ENCODE results near the gene TRIM32. TPM values are rescaled to one million over a fixed set of nuclear protein-coding genes. Genes with fewer than 3 reads are reported as not detected.

TRIM32 gene
- total RNA-seq, 1 donor from 2014 or later: 26.4 TPM

GRCh38 chr9:116721944-116722343 is 34.8 kb downstream of the TRIM32 start:
- H3K36me3 ChIP-seq (ENCODE audit: control insufficient read depth, insufficient read depth, low read length): no peaks in the 10 kb centered on the region
- H3K27me3 ChIP-seq (ENCODE audit: control insufficient read depth, insufficient read depth, low read length): no peaks in the 10 kb centered on the region
- no peak for DNase-seq (ENCODE audit: low read depth)
- TF ChIP-seq CTCF (IDR thresholded peaks at IDR 0.05; ENCODE audit: insufficient read depth, low read length, poor library complexity, severe bottlenecking): no peak
- no peak overlapping the region for H3K4me3 ChIP-seq (ENCODE audit: low read depth, low read length)

GRCh38 chr9:116724123-116724522 is 37.0 kb downstream of the TRIM32 start:
- DNase-seq (ENCODE audit: low read depth): no peak
- no peak for TF ChIP-seq CTCF (IDR thresholded peaks at IDR 0.05; ENCODE audit: insufficient read depth, low read length, poor library complexity, severe bottlenecking)
- Histone ChIP-seq H3K36me3 (ENCODE audit: control insufficient read depth, insufficient read depth, low read length) (no peaks in the 10 kb centered on the region), H3K27me3 (ENCODE audit: control insufficient read depth, insufficient read depth, low read length) (no peaks in the 10 kb centered on the region), H3K4me3 (ENCODE audit: low read depth, low read length) (no peak overlapping the region)

- no peak for TF ChIP-seq CTCF (IDR thresholded peaks at IDR 0.05; ENCODE audit: insufficient read depth, low read length, poor library complexity, severe bottlenecking)
- Histone ChIP-seq H3K36me3 (ENCODE audit: control insufficient read depth, insufficient read depth, low read length) (no peaks in the 10 kb centered on the region), H3K4me3 (ENCODE audit: low read depth, low read length) (no peak overlapping the region), H3K27me3 (ENCODE audit: control insufficient read depth, insufficient read depth, low read length) (no peaks in the 10 kb centered on the region)
- DNase-seq (ENCODE audit: low read depth): no peak
These were observed 39.5 kb downstream of the TRIM32 start for GRCh38 chr9:116726602-116727001.

- no peak overlapping the region for H3K4me3 ChIP-seq (ENCODE audit: low read depth, low read length)
- no peak for TF ChIP-seq CTCF (IDR thresholded peaks at IDR 0.05; ENCODE audit: insufficient read depth, low read length, poor library complexity, severe bottlenecking)
- H3K36me3 ChIP-seq (ENCODE audit: control insufficient read depth, insufficient read depth, low read length): no peaks in the 10 kb centered on the region
- no peaks in the 10 kb centered on the region for H3K27me3 ChIP-seq (ENCODE audit: control insufficient read depth, insufficient read depth, low read length)
- no peak for DNase-seq (ENCODE audit: low read depth)
These were observed 46.0 kb downstream of the TRIM32 start for GRCh38 chr9:116733010-116733641.

- H3K4me3 ChIP-seq (ENCODE audit: low read depth, low read length): no peak overlapping the region
- TF ChIP-seq CTCF (IDR thresholded peaks at IDR 0.05; ENCODE audit: insufficient read depth, low read length, poor library complexity, severe bottlenecking): no peak
- DNase-seq (ENCODE audit: low read depth): no peak
- H3K36me3 ChIP-seq (ENCODE audit: control insufficient read depth, insufficient read depth, low read length): no peaks in the 10 kb centered on the region
- H3K27me3 ChIP-seq (ENCODE audit: control insufficient read depth, insufficient read depth, low read length): no peaks in the 10 kb centered on the region
These were observed 49.5 kb downstream of the TRIM32 start for GRCh38 chr9:116736399-116737151.

Measured in kidney epithelial cell (primary cell).